GM21825 (cell line): ENCODE data around the gene ARHGAP28.

ENCODE experiments used
- ATAC-seq: cut with Tn5 transposase; IDR thresholded peaks from one replicate; pipeline ENCODE4 v1.9.1; 2021; ENCODE audit warnings: mild to moderate bottlenecking, moderate library complexity; ENCODE audit not compliant: unreplicated experiment

ARHGAP28 gene

GRCh38 chr18:6859676-6860422 lies 130.3 kb downstream of the ARHGAP28 start:
- no peak for ATAC-seq

- no peak for ATAC-seq
These were observed 131.4 kb downstream of the ARHGAP28 start for GRCh38 chr18:6860804-6861448.

- no peak for ATAC-seq
These were observed 135.7 kb downstream of the ARHGAP28 start for GRCh38 chr18:6865251-6865650.

- no peak for ATAC-seq
These were observed 137.1 kb downstream of the ARHGAP28 start for GRCh38 chr18:6866552-6867085.

GRCh38 chr18:6868033-6868432 lies 138.5 kb downstream of the ARHGAP28 start:
- no peak for ATAC-seq

GRCh38 chr18:6871566-6871965 lies 142.1 kb downstream of the ARHGAP28 start:
- no peak for ATAC-seq

GRCh38 chr18:6873040-6873751 lies 143.7 kb downstream of the ARHGAP28 start:
- no peak for ATAC-seq

GRCh38 chr18:6874315-6874714 lies 144.8 kb downstream of the ARHGAP28 start:
- no peak for ATAC-seq

- ATAC-seq: no peak
These were observed 146.2 kb downstream of the ARHGAP28 start for GRCh38 chr18:6875749-6876148.

GRCh38 chr18:6876641-6877041 lies 147.1 kb downstream of the ARHGAP28 start:
- no peak for ATAC-seq

GRCh38 chr18:6877288-6877687 lies 147.8 kb downstream of the ARHGAP28 start:
- ATAC-seq: no peak

- no peak for ATAC-seq
These were observed 149.2 kb downstream of the ARHGAP28 start for GRCh38 chr18:6878556-6879297.

- no peak for ATAC-seq
These were observed 150.1 kb downstream of the ARHGAP28 start for GRCh38 chr18:6879508-6880195.

GRCh38 chr18:6881034-6881820 lies 151.7 kb downstream of the ARHGAP28 start:
- no peak for ATAC-seq

GRCh38 chr18:6882401-6882800 lies 152.9 kb downstream of the ARHGAP28 start:
- no peak for ATAC-seq

- ATAC-seq: no peak
These were observed 155.5 kb downstream of the ARHGAP28 start for GRCh38 chr18:6885006-6885481.

GRCh38 chr18:6885992-6886796 lies 156.7 kb downstream of the ARHGAP28 start:
- no peak for ATAC-seq

- no peak for ATAC-seq
These were observed 157.3 kb downstream of the ARHGAP28 start for GRCh38 chr18:6886797-6887330.
